ENCODE results near the gene FCSK.
"Not testable (repeated sequence)": the region's sequence is repeated elsewhere in the genome, so short reads cannot be mapped to it uniquely, and the experiment has no call there.

Gene FCSK

DNA sequence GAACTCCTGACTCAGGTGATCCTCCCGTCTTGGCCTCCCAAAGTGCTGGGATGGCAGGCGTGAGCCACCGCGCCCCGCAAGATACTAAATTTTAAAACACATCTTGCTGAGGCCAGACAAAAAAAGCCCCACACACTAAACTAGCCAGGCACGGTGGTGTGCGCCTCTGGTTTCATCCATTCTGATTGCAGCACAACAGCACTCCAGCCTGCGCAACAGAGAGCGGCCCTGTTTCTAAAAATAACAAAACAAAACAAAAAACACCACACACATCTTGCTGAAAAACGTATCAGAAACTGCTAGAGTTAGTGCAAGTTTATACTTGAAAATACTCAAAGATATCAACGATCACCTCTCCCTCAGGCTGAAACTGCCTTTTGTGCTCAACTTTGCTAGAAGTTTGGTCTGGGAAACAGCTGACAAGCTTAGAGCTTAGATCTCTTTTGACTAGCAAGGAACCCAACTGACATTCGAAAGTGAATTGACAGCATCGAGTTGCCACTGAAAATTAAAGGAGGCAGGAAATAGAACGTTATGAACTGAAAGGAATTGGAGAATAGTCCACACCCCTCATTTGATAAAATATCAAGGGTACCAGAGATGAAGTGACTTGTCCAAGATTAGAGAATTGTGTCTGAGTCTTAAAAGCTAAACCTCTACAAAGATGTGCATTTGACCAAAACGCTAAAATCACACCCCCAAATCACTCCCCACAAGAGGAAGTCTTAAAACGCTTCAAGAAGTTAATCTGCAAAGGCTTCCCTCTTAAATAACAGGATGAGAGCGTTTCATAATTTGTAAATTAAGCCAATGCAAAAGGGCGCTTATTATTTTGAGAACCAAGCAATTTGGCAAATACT lies 68.1 kb downstream of the FCSK start:
- DNase-seq (ENCODE audit: extremely low read depth in 1 of 2, low read depth in 1 of 2), result no peak

DNA sequence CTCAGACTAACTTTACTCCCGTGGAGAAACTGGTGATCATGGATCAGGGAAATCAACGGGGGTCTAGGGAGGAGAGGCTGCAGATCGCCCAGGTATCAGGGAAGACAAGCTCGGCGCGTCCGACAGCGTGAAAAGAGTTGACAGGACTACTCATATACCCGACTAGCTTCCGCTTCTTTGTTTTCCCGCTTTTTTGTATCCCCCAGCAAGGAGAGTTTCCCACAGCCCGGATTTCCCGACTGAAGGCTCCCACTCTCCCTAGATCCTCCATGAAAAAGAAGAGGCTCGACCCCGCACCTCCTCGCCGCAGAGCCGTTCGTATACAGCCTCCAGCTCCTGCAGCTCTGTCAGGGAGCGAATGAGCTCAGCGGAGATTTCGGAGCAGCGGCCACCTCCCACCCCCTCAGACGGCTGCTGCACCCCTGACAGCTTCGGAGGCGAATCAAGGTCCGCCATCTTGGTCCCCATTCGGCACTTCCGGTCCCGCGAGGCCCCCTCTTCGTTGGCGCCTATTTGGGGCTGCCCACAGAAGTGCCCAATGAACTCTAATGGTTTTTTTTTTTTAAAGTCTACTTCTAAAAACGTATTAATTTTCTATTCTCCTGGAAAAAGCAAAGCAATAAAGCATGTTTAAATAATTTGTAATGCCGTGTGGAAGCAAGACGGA lies 68.8 kb downstream of the FCSK start, which contains the start of gene COG4:
COG4 (minus strand) TSS at position 479 of the 667 bp plus-strand sequence; CDS start at position 468, 11 bp downstream.
- DNase-seq (ENCODE audit: extremely low read depth in 1 of 2, low read depth in 1 of 2), result peak; percentile 83 to 84

DNA sequence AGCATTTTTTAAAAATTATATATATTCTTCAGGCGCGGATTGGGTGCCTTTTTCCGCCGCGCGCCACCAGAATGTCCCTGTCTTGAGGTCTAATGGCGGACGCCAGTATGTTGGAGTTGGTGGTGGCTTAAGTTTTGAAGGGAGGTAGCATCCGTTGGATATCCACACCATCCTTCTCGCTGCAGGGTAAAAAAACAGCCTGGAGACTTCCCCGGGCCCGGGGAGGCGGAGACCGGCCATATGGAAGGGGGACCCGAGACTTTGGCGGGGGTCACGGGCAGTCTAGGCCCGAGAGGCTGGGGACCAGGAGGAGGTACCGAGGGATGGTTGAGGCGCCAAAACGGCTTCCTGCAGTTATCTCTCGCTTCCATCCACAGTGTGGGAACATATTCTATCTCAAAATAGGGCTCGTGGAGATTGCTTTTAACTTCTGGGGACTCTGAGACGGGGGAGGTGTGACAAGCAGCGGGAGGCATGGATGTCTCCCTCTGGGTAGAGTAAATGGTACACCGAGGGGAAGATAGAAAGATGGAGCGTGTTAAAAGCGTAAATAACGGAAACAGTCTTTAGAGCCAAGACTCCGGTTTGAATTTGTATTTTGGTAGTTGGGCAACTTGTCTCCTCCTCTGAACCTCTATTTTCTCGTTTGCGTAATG lies 69.5 kb downstream of the FCSK start, which contains the start of gene SF3B3:
SF3B3 (plus strand) TSS at position 74 of the 656 bp plus-strand sequence. CDS start 2,841 bp downstream, outside the sequence.
- peak; percentile 41 to 54 for DNase-seq (ENCODE audit: extremely low read depth in 1 of 2, low read depth in 1 of 2)

DNA sequence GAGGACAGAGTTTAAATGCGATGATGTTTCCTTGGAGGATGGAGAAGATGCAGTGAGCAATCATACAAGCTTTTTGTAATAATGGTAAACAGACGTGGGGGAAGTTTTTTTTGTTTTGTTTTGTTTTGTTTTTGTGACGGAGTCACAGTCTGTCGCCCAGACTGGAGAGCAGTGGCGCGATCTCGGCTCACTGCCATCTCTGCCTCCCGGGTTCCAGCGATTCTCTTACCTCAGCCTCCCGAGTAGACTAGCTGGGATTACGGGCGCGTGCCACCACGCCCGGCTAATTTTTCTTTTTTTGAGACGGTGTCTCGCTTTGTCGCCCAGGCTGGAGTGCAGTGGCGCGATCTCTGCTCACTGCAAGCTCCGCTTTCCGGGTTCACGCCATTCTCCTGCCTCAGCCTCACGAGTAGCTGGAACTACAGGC lies 70.0 kb downstream of the FCSK start:
- not testable (repeated sequence) for DNase-seq (ENCODE audit: extremely low read depth in 1 of 2, low read depth in 1 of 2)

DNA sequence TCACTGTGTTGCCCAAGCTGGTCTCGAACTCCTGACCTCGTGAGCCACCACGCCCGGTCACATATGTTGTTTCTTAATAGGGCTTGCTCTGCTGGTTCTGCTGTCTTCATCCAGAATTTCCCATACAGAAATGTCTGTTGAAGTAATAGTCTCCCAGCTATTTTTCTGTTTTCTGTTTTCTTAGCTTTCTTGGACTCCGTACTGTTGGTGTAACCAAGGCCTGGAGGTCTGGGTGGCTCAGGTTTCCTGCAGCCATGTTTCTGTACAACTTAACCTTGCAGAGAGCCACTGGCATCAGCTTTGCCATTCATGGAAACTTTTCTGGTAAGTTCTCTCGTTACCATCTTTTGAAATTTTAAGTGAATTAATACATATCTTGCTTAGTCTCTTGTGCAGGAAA lies 72.0 kb downstream of the FCSK start:
- no peak for DNase-seq (ENCODE audit: extremely low read depth in 1 of 2, low read depth in 1 of 2)

DNA sequence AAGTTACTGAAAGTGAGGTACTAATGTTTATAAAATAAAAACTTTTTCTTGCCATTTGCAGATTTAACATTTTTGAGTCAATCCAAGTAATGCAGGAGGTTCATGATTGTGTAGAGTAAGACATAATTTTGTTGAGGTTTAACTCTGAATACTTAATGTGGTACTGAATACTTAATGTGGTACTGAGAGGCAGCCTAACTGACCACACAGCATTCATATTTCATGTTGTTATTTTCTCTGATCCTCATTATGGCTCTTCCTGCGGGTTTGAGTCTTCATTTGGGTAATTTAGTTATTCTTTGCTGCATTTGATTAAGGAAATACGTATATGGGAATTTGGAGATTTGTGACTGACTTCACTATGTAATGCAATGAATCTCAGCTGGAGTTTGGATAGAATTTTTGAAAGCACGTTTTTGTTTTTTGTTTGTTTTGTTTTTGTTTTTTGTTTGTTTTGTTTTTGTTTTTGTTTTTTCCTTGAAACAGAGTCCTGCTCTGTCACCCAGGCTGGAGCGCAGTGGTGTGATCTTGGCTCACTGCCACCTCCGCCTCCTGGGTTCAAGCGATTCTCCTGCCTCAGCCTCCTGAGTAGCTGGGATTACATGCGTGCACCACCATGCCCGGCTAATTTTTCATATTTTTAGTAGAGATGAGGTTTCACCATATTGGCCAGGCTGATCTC lies 73.1 kb downstream of the FCSK start:
- no peak for DNase-seq (ENCODE audit: extremely low read depth in 1 of 2, low read depth in 1 of 2)

DNA sequence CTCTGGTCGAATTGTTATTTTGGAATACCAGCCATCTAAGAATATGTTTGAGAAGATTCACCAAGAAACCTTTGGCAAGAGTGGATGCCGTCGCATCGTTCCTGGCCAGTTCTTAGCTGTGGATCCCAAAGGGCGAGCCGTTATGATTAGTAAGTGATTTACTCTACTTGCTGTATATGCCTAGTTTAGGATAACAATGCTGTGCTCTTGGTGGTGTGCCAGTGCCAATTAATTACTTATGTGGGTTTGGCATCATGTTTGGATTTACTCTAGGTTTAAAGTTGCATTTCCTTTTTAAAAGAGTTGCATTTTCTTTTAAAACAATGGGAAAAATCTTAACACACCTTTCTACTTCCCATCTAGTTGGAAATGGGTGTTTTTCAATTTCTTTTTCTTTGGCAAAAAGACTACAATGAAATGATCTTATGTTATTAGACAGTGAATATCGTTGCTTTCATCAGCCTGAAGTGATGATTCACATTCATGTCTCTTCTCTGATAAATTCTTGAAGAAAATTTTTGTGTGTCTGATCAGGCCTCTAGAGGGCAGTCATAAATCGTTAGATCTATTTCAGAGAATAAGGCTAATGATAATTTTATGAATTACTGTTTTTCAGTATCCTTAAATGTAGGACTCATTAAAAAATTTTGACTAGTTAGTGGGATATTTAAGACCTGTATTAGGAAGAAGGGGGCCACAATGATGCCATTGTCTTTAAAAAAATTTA lies 74.8 kb downstream of the FCSK start:
- DNase-seq (ENCODE audit: extremely low read depth in 1 of 2, low read depth in 1 of 2), result no peak
